SK-N-SH (cell line): Measurements from ENCODE around the gene CACNA2D3. TPM values are rescaled to one million over a fixed set of nuclear protein-coding genes. Genes with fewer than 3 reads are reported as not detected.

Experiments used
- CTCF ChIA-PET: fragments of 300-600, 350-600 bp; formaldehyde crosslinking; extraction: SDS; loops from one replicate; lab custom pipeline; 2021; lab: Yijun Ruan, JAX
- POLR2A ChIA-PET: fragments of 350-600 bp; sonication (Branson Sonifier 250); formaldehyde crosslinking; extraction: SDS; loops from one replicate; lab custom pipeline; 2020; ENCODE audit warnings: antibody characterized with exemption, inconsistent platforms; lab: Yijun Ruan, JAX
- DNase-seq: peaks from one replicate; pipeline ENCODE4 v3.0.0; 2012
- H2AFZ ChIP-seq: fragments of 200-600 bp; sonication (generic); 2 replicates; pipeline ENCODE4 v1.8.1; 2016; ENCODE audit warnings: antibody characterized with exemption, mild to moderate bottlenecking, low read depth
- H3F3A ChIP-seq: fragments of 200-600 bp; sonication (generic); replicated peaks from 2 replicates; pipeline ENCODE3; 2016; ENCODE audit warnings: antibody characterized with exemption, mild to moderate bottlenecking; ENCODE audit not compliant: insufficient read depth
- H3K27ac ChIP-seq, 2 experiments: fragments of 200-500 bp in 1 of 2; fragments of 200-600 bp in 1 of 2; sonication (Bioruptor generic) in 1 of 2; sonication (generic), shearing (Covaris generic) in 1 of 2; 2 replicates each; pipeline versions ENCODE4 v1.5.1 to v1.6.1; 2014 to 2016; ENCODE audit warnings: low read depth in 2 of 2, inconsistent platforms in 1 of 2, low read length in 1 of 2, mild to moderate bottlenecking in 1 of 2, mixed read lengths in 1 of 2
- H3K27me3 ChIP-seq: fragments of 200-600 bp; sonication (generic), shearing (Covaris generic); 2 replicates; pipeline ENCODE4 v1.6.1; 2016; ENCODE audit warnings: mixed run types; ENCODE audit not compliant: insufficient read depth
- H3K36me3 ChIP-seq, 2 experiments: fragments of 200-500 bp in 1 of 2; fragments of 200-600 bp in 1 of 2; sonication (Bioruptor generic) in 1 of 2; sonication (generic) in 1 of 2; replicated peaks in 1 of 2; 2 replicates each; pipeline versions ENCODE3 to v1.5.1; 2014 to 2016; ENCODE audit warnings: low read length in 1 of 2, mild to moderate bottlenecking in 1 of 2; ENCODE audit not compliant: insufficient read depth in 2 of 2, control insufficient read depth in 1 of 2
- H3K4me1 ChIP-seq, 2 experiments: fragments of 200-500 bp in 1 of 2; fragments of 200-600 bp in 1 of 2; sonication (Bioruptor generic) in 1 of 2; sonication (generic), shearing (Covaris generic) in 1 of 2; 2 replicates each; pipeline versions ENCODE4 v1.5.1 to v1.6.1; 2014 to 2016; ENCODE audit warnings: low read depth in 1 of 2, low read length in 1 of 2, mixed run types in 1 of 2; ENCODE audit not compliant: insufficient read depth in 2 of 2, control insufficient read depth in 1 of 2
- H3K4me2 ChIP-seq: fragments of 200-600 bp; sonication (generic), shearing (Covaris generic); 2 replicates; pipeline ENCODE4 v1.6.1; 2017; ENCODE audit warnings: mixed run types
- H3K4me3 ChIP-seq, 2 experiments: fragments of 200-500 bp in 1 of 2; fragments of 200-600 bp in 1 of 2; sonication (Bioruptor generic) in 1 of 2; sonication (generic), shearing (Covaris generic) in 1 of 2; 2 replicates each; pipeline versions ENCODE4 v1.5.1 to v1.8.1; 2014 to 2016; ENCODE audit warnings: low read depth in 2 of 2, inconsistent platforms in 1 of 2, low read length in 1 of 2, mild to moderate bottlenecking in 1 of 2, mixed read lengths in 1 of 2, moderate library complexity in 1 of 2
- H3K79me2 ChIP-seq: fragments of 200-600 bp; sonication (generic); 2 replicates; pipeline ENCODE4 v1.8.1; 2017; ENCODE audit warnings: mild to moderate bottlenecking; ENCODE audit not compliant: insufficient read depth
- H3K9ac ChIP-seq: fragments of 200-600 bp; sonication (generic); 2 replicates; pipeline ENCODE4 v1.6.1; 2017; ENCODE audit warnings: mixed run types
- H3K9me2 ChIP-seq: fragments of 200-600 bp; sonication (generic); 2 replicates; pipeline ENCODE4 v1.6.1; 2017; ENCODE audit warnings: mixed run types
- H3K9me3 ChIP-seq: fragments of 200-600 bp; sonication (generic); 2 replicates; pipeline ENCODE4 v1.6.1; 2017; ENCODE audit warnings: mixed run types, mild to moderate bottlenecking, moderate library complexity
- H4K20me1 ChIP-seq: fragments of 200-600 bp; sonication (generic); 2 replicates; pipeline ENCODE4 v1.6.1; 2017; ENCODE audit warnings: mild to moderate bottlenecking, mixed run types; ENCODE audit not compliant: insufficient read depth
- EP300 ChIP-seq, 2 experiments: IDR thresholded peaks; 2 replicates each; pipeline versions ENCODE4 v1.4.0 to v1.6.1; 2012; ENCODE audit warnings: borderline replicate concordance in 1 of 2, low read depth in 1 of 2, low read length in 1 of 2
- FOSL2 ChIP-seq: IDR thresholded peaks from 2 replicates; pipeline ENCODE4 v1.4.0; 2012; ENCODE audit warnings: low read depth, mild to moderate bottlenecking, moderate library complexity, borderline replicate concordance
- FOXJ3 ChIP-seq: sonication (generic); formaldehyde crosslinking; IDR thresholded peaks from 2 replicates; pipeline ENCODE4 v1.5.1; 2020; ENCODE audit warnings: mild to moderate bottlenecking, missing genetic modification reagents
- FOXM1 ChIP-seq: IDR thresholded peaks from 2 replicates; pipeline ENCODE4 v1.4.0; 2012; ENCODE audit warnings: low read depth, mild to moderate bottlenecking
- IRF3 ChIP-seq: fragments of 150-350 bp; IDR thresholded peaks from 2 replicates; pipeline ENCODE4 v1.6.1; 2016; ENCODE audit warnings: mild to moderate bottlenecking, low read depth, low read length
- JUND ChIP-seq: IDR thresholded peaks from 2 replicates; pipeline ENCODE4 v1.4.0; 2012
- MXI1 ChIP-seq: IDR thresholded peaks from 2 replicates; pipeline ENCODE4 v1.6.1; 2012; ENCODE audit warnings: mild to moderate bottlenecking, low read depth, low read length, improper control_type of control experiment
- RAD21 ChIP-seq: IDR thresholded peaks from 2 replicates; pipeline ENCODE4 v1.6.1; 2012; ENCODE audit warnings: mild to moderate bottlenecking, low read length
- SIN3A ChIP-seq: IDR thresholded peaks from 2 replicates; pipeline ENCODE4 v1.6.1; 2012; ENCODE audit warnings: low read depth, mild to moderate bottlenecking, low read length, moderate library complexity, borderline replicate concordance
- USF1 ChIP-seq: IDR thresholded peaks from 2 replicates; pipeline ENCODE4 v1.4.0; 2012; ENCODE audit warnings: low read depth, borderline replicate concordance
- WGBS: methylation state at CpG from one replicate; pipeline ENCODE4 v1.1.6; 2017; ENCODE audit warnings: low lambda C conversion rate; 5-methylcytosine and 5-hydroxymethylcytosine counted together
- polyA plus RNA-seq, 3 experiments: library from polyadenylated mRNA; depleted of rRNA; stranded (reverse); fragments of >200 nt; gene quantifications; 2 replicates each; pipeline ENCODE4 v1.2.3, GENCODE V29; 2012
- TF ChIP-seq, protein P1 (sequence below): IDR thresholded peaks from 2 replicates; pipeline ENCODE4 v1.4.0; 2012; ENCODE audit warnings: low read depth, borderline replicate concordance
- TF ChIP-seq, protein P2 (sequence below): fragments of 150-350 bp; IDR thresholded peaks from 2 replicates; pipeline ENCODE4 v1.6.1; 2017; ENCODE audit warnings: antibody characterized with exemption, low read length, low read depth, borderline replicate concordance

CACNA2D3 gene
- polyA plus RNA-seq, 1 of the 3 experiments (the other 2 are of a cell fraction), result 0.15 TPM

GRCh38 chr3:54307566-54308180, 185.3 kb downstream of the CACNA2D3 start:
- H4K20me1 ChIP-seq, result no peaks in the 10 kb centered on the region
- H3F3A ChIP-seq, result no peaks in the 10 kb centered on the region
- no peaks in the 10 kb centered on the region for H3K9me3 ChIP-seq
- no peak overlapping the region for H3K4me2 ChIP-seq
- DNase-seq, result no peak
- TF ChIP-seq MXI1, result no peak
- TF ChIP-seq IRF3, result no peak
- no peak for TF ChIP-seq EP300 (IDR thresholded peaks at IDR 0.05; ENCODE audit: borderline replicate concordance in 1 of 2, low read depth in 1 of 2, low read length in 1 of 2)
- no peak for TF ChIP-seq FOXJ3 (CRISPR knock-in tag)
- TF ChIP-seq FOSL2, result no peak
- no peak for TF ChIP-seq SIN3A
- TF ChIP-seq, protein P1, sequence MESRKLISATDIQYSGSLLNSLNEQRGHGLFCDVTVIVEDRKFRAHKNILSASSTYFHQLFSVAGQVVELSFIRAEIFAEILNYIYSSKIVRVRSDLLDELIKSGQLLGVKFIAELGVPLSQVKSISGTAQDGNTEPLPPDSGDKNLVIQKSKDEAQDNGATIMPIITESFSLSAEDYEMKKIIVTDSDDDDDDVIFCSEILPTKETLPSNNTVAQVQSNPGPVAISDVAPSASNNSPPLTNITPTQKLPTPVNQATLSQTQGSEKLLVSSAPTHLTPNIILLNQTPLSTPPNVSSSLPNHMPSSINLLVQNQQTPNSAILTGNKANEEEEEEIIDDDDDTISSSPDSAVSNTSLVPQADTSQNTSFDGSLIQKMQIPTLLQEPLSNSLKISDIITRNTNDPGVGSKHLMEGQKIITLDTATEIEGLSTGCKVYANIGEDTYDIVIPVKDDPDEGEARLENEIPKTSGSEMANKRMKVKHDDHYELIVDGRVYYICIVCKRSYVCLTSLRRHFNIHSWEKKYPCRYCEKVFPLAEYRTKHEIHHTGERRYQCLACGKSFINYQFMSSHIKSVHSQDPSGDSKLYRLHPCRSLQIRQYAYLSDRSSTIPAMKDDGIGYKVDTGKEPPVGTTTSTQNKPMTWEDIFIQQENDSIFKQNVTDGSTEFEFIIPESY, result no peak
- no peak for TF ChIP-seq FOXM1
- no peak for TF ChIP-seq JUND
- TF ChIP-seq, protein P2, sequence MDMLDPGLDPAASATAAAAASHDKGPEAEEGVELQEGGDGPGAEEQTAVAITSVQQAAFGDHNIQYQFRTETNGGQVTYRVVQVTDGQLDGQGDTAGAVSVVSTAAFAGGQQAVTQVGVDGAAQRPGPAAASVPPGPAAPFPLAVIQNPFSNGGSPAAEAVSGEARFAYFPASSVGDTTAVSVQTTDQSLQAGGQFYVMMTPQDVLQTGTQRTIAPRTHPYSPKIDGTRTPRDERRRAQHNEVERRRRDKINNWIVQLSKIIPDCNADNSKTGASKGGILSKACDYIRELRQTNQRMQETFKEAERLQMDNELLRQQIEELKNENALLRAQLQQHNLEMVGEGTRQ, result no peak
- TF ChIP-seq USF1, result no peak
- no peak for TF ChIP-seq RAD21
- no peak overlapping the region for H3K4me3 ChIP-seq
- no peaks in the 10 kb centered on the region for H3K27me3 ChIP-seq
- CTCF ChIA-PET, result no interaction called here
- H3K27ac ChIP-seq, result no peak overlapping the region
- H3K9me2 ChIP-seq, result no peaks in the 10 kb centered on the region
- H3K79me2 ChIP-seq, result no peaks in the 10 kb centered on the region
- no peak overlapping the region for H3K9ac ChIP-seq
- H3K36me3 ChIP-seq, result no peaks in the 10 kb centered on the region
- peaks cover 0 to 6% of the 10 kb centered on the region in 2 experiments; a peak in 2 of 4 replicates for H3K4me1 ChIP-seq
- POLR2A ChIA-PET, result no interaction called here
- H2AFZ ChIP-seq, result no peak overlapping the region
- 13% methylated on average over 4 of the region's 4 CpGs for WGBS
